HepG2 (cell line): ENCODE data around the gene NECTIN2. TPM values are rescaled to one million over a fixed set of nuclear protein-coding genes. Genes with fewer than 3 reads are reported as not detected.

Source experiments
- ELF1 ChIP-seq: sonication (generic); formaldehyde crosslinking; IDR thresholded peaks from 2 replicates; pipeline ENCODE4 v1.4.0; 2020; ENCODE audit warnings: missing genetic modification reagents
- LCORL ChIP-seq, 2 experiments: fragments of 450-650 bp in 1 of 2; sonication (generic) in 1 of 2; formaldehyde crosslinking in 1 of 2; IDR thresholded peaks; 2 replicates each; pipeline versions ENCODE4 v1.5.0 to v1.6.1; 2017 to 2020; ENCODE audit warnings: antibody characterized with exemption in 1 of 2, missing genetic modification reagents in 1 of 2
- MEF2D ChIP-seq: sonication (generic); formaldehyde crosslinking; IDR thresholded peaks from 2 replicates; pipeline ENCODE4 v1.5.1; 2020; ENCODE audit warnings: mild to moderate bottlenecking, missing genetic modification reagents
- RBAK ChIP-seq: sonication (generic); formaldehyde crosslinking; IDR thresholded peaks from 2 replicates; pipeline ENCODE4 v1.5.1; 2020; ENCODE audit warnings: mild to moderate bottlenecking, missing genetic modification reagents
- SP1 ChIP-seq, 2 experiments: fragments of 450-650 bp in 1 of 2; sonication (generic) in 1 of 2; formaldehyde crosslinking in 1 of 2; IDR thresholded peaks; 2 replicates each; pipeline versions ENCODE4 v1.4.0 to v1.6.1; 2016 to 2020; ENCODE audit warnings: missing genetic modification reagents in 1 of 2
- TARDBP ChIP-seq: sonication (generic); formaldehyde crosslinking; IDR thresholded peaks from 2 replicates; pipeline ENCODE4 v1.8.0; 2022; ENCODE audit warnings: mild to moderate bottlenecking, missing genetic modification reagents
- ZNF33B ChIP-seq: sonication (generic); formaldehyde crosslinking; IDR thresholded peaks from 2 replicates; pipeline ENCODE4 v1.5.1; 2020; ENCODE audit warnings: mild to moderate bottlenecking, missing genetic modification reagents
- ZNF563 ChIP-seq: sonication (generic); formaldehyde crosslinking; IDR thresholded peaks from 2 replicates; pipeline ENCODE4 v1.8.0; 2022; ENCODE audit warnings: mild to moderate bottlenecking, moderate library complexity, missing genetic modification reagents
- polyA plus RNA-seq, 8 experiments: library from polyadenylated mRNA; depleted of rRNA in 3 of 8; stranded (reverse) in 7 of 8; unstranded in 1 of 8; fragments of >200 nt; fragmentation: Illumina TruSeq in 4 of 8; extraction: Trizol in 4 of 8; gene quantifications; 2 replicates each; pipeline versions ENCODE4 v1.2.1 to v1.2.3, GENCODE V29; 2011 to 2016; ENCODE audit warnings: low read depth in 4 of 8, missing spikeins in 1 of 8, mixed read lengths in 1 of 8; ENCODE audit not compliant: insufficient read depth in 1 of 8
- total RNA-seq, 5 experiments: library from RNA; depleted of rRNA; stranded (reverse); fragments of >200 nt; fragmentation: Illumina TruSeq; extraction: Trizol; gene quantifications; 2 replicates each; pipeline ENCODE4 v1.2.3, GENCODE V29; 2016; ENCODE audit warnings: low read depth in 1 of 5
- TF ChIP-seq, protein P1 (sequence below): sonication (generic); formaldehyde crosslinking; IDR thresholded peaks from 2 replicates; pipeline ENCODE4 v1.8.0; 2022; ENCODE audit warnings: mild to moderate bottlenecking, missing genetic modification reagents
- TF ChIP-seq, protein P2 (sequence below): sonication (generic); formaldehyde crosslinking; IDR thresholded peaks from 2 replicates; pipeline ENCODE4 v1.5.1; 2020; ENCODE audit warnings: mild to moderate bottlenecking, moderate library complexity, missing genetic modification reagents
- TF ChIP-seq, protein P3 (sequence below): sonication (generic); formaldehyde crosslinking; IDR thresholded peaks from 2 replicates; pipeline ENCODE4 v1.5.1; 2020; ENCODE audit warnings: mild to moderate bottlenecking, missing genetic modification reagents, moderate library complexity
- TF ChIP-seq, protein P4 (sequence below): sonication (generic); formaldehyde crosslinking; IDR thresholded peaks from 2 replicates; pipeline ENCODE4 v1.9.0; 2022; ENCODE audit warnings: missing genetic modification reagents, mild to moderate bottlenecking, borderline replicate concordance
- TF ChIP-seq, protein P5 (sequence below): sonication (generic); formaldehyde crosslinking; IDR thresholded peaks from 2 replicates; pipeline ENCODE4 v1.8.0; 2022; ENCODE audit warnings: mild to moderate bottlenecking, missing genetic modification reagents, moderate library complexity
- TF ChIP-seq, protein P6 (sequence below): sonication (generic); formaldehyde crosslinking; IDR thresholded peaks from 2 replicates; pipeline ENCODE4 v1.4.0; 2020; ENCODE audit warnings: mild to moderate bottlenecking, missing genetic modification reagents

NECTIN2 gene
- total and polyA plus RNA-seq, 2 of the 13 experiments (the other 11 are each of a cell fraction or from before 2014, with no cell fraction given): 75.4 to 114 TPM

DNA sequence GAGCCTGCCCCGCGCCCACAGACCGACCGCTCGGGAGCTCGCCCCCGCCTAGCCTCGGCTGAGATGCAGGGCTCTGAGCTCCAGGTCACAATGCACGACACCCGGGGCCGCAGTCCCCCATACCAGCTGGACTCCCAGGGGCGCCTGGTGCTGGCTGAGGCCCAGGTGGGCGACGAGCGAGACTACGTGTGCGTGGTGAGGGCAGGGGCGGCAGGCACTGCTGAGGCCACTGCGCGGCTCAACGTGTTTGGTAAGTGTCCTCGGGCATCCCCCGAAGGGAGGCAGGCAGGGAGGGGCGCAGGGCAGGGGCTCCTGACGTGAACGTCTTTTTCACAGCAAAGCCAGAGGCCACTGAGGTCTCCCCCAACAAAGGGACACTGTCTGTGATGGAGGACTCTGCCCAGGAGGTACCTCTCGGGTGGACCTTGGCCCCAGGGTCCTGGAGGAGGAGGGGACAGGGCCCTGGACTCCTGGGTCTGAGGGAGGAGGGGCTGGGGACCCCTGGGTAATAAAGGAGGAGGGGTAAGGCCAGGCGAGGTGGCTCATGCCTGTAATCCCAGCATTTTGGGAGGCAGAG is 33.9 kb upstream of the NECTIN2 start (continued):
- TF ChIP-seq, protein P1, sequence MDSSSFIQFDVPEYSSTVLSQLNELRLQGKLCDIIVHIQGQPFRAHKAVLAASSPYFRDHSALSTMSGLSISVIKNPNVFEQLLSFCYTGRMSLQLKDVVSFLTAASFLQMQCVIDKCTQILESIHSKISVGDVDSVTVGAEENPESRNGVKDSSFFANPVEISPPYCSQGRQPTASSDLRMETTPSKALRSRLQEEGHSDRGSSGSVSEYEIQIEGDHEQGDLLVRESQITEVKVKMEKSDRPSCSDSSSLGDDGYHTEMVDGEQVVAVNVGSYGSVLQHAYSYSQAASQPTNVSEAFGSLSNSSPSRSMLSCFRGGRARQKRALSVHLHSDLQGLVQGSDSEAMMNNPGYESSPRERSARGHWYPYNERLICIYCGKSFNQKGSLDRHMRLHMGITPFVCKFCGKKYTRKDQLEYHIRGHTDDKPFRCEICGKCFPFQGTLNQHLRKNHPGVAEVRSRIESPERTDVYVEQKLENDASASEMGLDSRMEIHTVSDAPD (CRISPR knock-in tag): peak; percentile 38; the same call in 1 of the 2 replicates
- TF ChIP-seq, protein P2, sequence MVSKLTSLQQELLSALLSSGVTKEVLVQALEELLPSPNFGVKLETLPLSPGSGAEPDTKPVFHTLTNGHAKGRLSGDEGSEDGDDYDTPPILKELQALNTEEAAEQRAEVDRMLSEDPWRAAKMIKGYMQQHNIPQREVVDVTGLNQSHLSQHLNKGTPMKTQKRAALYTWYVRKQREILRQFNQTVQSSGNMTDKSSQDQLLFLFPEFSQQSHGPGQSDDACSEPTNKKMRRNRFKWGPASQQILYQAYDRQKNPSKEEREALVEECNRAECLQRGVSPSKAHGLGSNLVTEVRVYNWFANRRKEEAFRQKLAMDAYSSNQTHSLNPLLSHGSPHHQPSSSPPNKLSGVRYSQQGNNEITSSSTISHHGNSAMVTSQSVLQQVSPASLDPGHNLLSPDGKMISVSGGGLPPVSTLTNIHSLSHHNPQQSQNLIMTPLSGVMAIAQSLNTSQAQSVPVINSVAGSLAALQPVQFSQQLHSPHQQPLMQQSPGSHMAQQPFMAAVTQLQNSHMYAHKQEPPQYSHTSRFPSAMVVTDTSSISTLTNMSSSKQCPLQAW (CRISPR knock-in tag): 0 out of 2 replicates have a peak, but pooled peaks have one; percentile 26
- no peak for TF ChIP-seq LCORL (IDR thresholded peaks at IDR 0.05)
- peak; percentile 79; the same call in 1 of the 2 replicates for TF ChIP-seq LCORL (CRISPR knock-in tag; IDR thresholded peaks at IDR 0.05)
- TF ChIP-seq, protein P3, sequence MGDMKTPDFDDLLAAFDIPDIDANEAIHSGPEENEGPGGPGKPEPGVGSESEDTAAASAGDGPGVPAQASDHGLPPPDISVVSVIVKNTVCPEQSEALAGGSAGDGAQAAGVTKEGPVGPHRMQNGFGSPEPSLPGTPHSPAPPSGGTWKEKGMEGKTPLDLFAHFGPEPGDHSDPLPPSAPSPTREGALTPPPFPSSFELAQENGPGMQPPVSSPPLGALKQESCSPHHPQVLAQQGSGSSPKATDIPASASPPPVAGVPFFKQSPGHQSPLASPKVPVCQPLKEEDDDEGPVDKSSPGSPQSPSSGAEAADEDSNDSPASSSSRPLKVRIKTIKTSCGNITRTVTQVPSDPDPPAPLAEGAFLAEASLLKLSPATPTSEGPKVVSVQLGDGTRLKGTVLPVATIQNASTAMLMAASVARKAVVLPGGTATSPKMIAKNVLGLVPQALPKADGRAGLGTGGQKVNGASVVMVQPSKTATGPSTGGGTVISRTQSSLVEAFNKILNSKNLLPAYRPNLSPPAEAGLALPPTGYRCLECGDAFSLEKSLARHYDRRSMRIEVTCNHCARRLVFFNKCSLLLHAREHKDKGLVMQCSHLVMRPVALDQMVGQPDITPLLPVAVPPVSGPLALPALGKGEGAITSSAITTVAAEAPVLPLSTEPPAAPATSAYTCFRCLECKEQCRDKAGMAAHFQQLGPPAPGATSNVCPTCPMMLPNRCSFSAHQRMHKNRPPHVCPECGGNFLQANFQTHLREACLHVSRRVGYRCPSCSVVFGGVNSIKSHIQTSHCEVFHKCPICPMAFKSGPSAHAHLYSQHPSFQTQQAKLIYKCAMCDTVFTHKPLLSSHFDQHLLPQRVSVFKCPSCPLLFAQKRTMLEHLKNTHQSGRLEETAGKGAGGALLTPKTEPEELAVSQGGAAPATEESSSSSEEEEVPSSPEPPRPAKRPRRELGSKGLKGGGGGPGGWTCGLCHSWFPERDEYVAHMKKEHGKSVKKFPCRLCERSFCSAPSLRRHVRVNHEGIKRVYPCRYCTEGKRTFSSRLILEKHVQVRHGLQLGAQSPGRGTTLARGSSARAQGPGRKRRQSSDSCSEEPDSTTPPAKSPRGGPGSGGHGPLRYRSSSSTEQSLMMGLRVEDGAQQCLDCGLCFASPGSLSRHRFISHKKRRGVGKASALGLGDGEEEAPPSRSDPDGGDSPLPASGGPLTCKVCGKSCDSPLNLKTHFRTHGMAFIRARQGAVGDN (CRISPR knock-in tag): peak; percentile 91
- no peak for TF ChIP-seq SP1 (IDR thresholded peaks at IDR 0.05)
- TF ChIP-seq SP1 (CRISPR knock-in tag; IDR thresholded peaks at IDR 0.05): 0 out of 2 replicates have a peak, but pooled peaks have one; percentile 15
- TF ChIP-seq, protein P4, sequence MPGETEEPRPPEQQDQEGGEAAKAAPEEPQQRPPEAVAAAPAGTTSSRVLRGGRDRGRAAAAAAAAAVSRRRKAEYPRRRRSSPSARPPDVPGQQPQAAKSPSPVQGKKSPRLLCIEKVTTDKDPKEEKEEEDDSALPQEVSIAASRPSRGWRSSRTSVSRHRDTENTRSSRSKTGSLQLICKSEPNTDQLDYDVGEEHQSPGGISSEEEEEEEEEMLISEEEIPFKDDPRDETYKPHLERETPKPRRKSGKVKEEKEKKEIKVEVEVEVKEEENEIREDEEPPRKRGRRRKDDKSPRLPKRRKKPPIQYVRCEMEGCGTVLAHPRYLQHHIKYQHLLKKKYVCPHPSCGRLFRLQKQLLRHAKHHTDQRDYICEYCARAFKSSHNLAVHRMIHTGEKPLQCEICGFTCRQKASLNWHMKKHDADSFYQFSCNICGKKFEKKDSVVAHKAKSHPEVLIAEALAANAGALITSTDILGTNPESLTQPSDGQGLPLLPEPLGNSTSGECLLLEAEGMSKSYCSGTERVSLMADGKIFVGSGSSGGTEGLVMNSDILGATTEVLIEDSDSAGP (CRISPR knock-in tag): 0 out of 2 replicates have a peak, but pooled peaks have one; percentile 31
- TF ChIP-seq, protein P5, sequence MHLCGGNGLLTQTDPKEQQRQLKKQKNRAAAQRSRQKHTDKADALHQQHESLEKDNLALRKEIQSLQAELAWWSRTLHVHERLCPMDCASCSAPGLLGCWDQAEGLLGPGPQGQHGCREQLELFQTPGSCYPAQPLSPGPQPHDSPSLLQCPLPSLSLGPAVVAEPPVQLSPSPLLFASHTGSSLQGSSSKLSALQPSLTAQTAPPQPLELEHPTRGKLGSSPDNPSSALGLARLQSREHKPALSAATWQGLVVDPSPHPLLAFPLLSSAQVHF (CRISPR knock-in tag): no peak
- TF ChIP-seq TARDBP (CRISPR knock-in tag): peak; percentile 68
- no peak for TF ChIP-seq ELF1 (CRISPR knock-in tag)
- no peak for TF ChIP-seq MEF2D (CRISPR knock-in tag)
- TF ChIP-seq, protein P6, sequence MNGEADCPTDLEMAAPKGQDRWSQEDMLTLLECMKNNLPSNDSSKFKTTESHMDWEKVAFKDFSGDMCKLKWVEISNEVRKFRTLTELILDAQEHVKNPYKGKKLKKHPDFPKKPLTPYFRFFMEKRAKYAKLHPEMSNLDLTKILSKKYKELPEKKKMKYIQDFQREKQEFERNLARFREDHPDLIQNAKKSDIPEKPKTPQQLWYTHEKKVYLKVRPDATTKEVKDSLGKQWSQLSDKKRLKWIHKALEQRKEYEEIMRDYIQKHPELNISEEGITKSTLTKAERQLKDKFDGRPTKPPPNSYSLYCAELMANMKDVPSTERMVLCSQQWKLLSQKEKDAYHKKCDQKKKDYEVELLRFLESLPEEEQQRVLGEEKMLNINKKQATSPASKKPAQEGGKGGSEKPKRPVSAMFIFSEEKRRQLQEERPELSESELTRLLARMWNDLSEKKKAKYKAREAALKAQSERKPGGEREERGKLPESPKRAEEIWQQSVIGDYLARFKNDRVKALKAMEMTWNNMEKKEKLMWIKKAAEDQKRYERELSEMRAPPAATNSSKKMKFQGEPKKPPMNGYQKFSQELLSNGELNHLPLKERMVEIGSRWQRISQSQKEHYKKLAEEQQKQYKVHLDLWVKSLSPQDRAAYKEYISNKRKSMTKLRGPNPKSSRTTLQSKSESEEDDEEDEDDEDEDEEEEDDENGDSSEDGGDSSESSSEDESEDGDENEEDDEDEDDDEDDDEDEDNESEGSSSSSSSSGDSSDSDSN (CRISPR knock-in tag): peak; percentile 20; the same call in 1 of the 2 replicates
- TF ChIP-seq RBAK (CRISPR knock-in tag): 0 out of 2 replicates have a peak, but pooled peaks have one; percentile 42
- no peak for TF ChIP-seq ZNF563
- peak; percentile 52; the same call in 1 of the 2 replicates for TF ChIP-seq ZNF33B (CRISPR knock-in tag)
- TF ChIP-seq, all 625 proteins: peak for 115
